ENCODE results near the gene NUDT5. TPM values are rescaled to one million over a fixed set of nuclear protein-coding genes. Genes with fewer than 3 reads are reported as not detected.

NUDT5 gene
- total and polyA plus RNA-seq, 2 of the 13 experiments (the other 11 are each of a cell fraction or from before 2014, with no cell fraction given), result 79.6 to 134 TPM

- TF ChIP-seq PREB (CRISPR knock-in tag; IDR thresholded peaks at IDR 0.05) (no peak), TRIM22 (IDR thresholded peaks at IDR 0.05) (no peak), EED (CRISPR knock-in tag; IDR thresholded peaks at IDR 0.05) (0 out of 2 replicates have a peak, but pooled peaks have one; percentile 2), NRL (CRISPR knock-in tag; IDR thresholded peaks at IDR 0.05; ENCODE audit: borderline replicate concordance) (peak; percentile 67), IRF2 (CRISPR knock-in tag; IDR thresholded peaks at IDR 0.05) (peak; percentile 48; the same call in 1 of the 2 replicates), KAT7 (CRISPR knock-in tag; IDR thresholded peaks at IDR 0.05; ENCODE audit: borderline replicate concordance) (peak; percentile 41; the same call in 1 of the 2 replicates), ATF7-NPFF (CRISPR knock-in tag; IDR thresholded peaks at IDR 0.05; ENCODE audit: low read depth) (peak; percentile 31; the same call in 1 of the 2 replicates), GLMP (CRISPR knock-in tag; IDR thresholded peaks at IDR 0.05; ENCODE audit: borderline replicate concordance) (no peak), NFYB (CRISPR knock-in tag; IDR thresholded peaks at IDR 0.05) (no peak), RBM22 (optimal IDR thresholded peaks at IDR 0.05; ENCODE audit: low read length) (no peak), HOXA3 (CRISPR knock-in tag; IDR thresholded peaks at IDR 0.05) (peak; percentile 49; the same call in 1 of the 2 replicates), HOXA5 (CRISPR knock-in tag; IDR thresholded peaks at IDR 0.05) (no peak), ZBTB4 (CRISPR knock-in tag; IDR thresholded peaks at IDR 0.05; ENCODE audit: borderline replicate concordance) (no peak), ZNF124 (CRISPR knock-in tag; IDR thresholded peaks at IDR 0.05) (peak; percentile 16; the same call in 1 of the 2 replicates), NFATC3 (CRISPR knock-in tag; IDR thresholded peaks at IDR 0.05) (peak; percentile 73; the same call in 1 of the 2 replicates), YY1 (IDR thresholded peaks at IDR 0.05; ENCODE audit: insufficient read depth, insufficient replicate concordance, low read depth, low read length) (no peak), SRY (CRISPR knock-in tag; IDR thresholded peaks at IDR 0.05) (0 out of 2 replicates have a peak, but pooled peaks have one; percentile 46), TRIM24 (CRISPR knock-in tag; IDR thresholded peaks at IDR 0.05) (no peak), CBFB (CRISPR knock-in tag; IDR thresholded peaks at IDR 0.05) (no peak; the same call in 1 of the 2 replicates), FOXP4 (CRISPR knock-in tag; IDR thresholded peaks at IDR 0.05) (0 out of 2 replicates have a peak, but pooled peaks have one; percentile 8)
These were observed at the start of gene NUDT5, which contains the start of gene CDC123 (continued) for GRCh38 chr10:12195603-12196506.

Measured in HepG2 (cell line).